HG02642 (cell line): ENCODE data around the gene DAP.
"Not testable (repeated sequence)": the region's sequence is repeated elsewhere in the genome, so short reads cannot be mapped to it uniquely, and the experiment has no call there.

Source experiments
- ATAC-seq: cut with Tn5 transposase; IDR thresholded peaks from one replicate; pipeline ENCODE4 v1.9.1; 2021; ENCODE audit warnings: mild to moderate bottlenecking; ENCODE audit not compliant: unreplicated experiment, poor library complexity

Gene DAP

DNA sequence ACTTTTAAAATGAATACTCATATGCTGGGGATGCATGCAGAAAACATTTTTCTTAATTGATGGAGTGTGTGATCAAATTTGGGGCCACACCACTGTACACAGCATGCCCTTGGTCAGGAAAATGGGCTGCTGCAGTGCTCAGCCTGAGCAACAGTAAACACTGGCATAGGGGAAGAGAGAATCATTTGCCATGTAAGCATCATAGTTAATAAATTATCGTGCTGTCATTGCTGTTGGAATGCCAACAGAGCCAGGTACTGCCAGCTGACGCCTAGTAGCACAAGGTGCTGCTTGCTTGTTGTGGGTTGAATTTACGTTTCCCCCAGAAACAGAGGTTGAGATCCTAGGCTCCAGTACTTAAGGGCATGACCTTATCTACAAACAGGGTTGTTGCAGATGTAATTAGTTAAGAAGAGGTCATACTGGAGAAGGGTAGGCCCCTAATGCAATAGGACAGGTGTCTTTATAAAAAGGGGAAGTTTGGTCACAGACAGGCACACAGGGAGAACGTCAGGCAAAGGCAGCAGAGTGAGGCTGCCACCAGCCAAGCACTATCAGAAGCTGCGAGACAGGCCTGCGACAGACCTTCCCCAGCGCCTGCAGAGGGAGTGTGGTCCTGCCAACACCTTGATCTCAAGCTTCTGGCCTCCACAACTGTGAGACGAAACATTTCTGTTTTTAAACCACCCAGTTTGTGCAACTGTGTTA is 25.3 kb downstream of the DAP start:
- ATAC-seq, result peak; percentile 79

DNA sequence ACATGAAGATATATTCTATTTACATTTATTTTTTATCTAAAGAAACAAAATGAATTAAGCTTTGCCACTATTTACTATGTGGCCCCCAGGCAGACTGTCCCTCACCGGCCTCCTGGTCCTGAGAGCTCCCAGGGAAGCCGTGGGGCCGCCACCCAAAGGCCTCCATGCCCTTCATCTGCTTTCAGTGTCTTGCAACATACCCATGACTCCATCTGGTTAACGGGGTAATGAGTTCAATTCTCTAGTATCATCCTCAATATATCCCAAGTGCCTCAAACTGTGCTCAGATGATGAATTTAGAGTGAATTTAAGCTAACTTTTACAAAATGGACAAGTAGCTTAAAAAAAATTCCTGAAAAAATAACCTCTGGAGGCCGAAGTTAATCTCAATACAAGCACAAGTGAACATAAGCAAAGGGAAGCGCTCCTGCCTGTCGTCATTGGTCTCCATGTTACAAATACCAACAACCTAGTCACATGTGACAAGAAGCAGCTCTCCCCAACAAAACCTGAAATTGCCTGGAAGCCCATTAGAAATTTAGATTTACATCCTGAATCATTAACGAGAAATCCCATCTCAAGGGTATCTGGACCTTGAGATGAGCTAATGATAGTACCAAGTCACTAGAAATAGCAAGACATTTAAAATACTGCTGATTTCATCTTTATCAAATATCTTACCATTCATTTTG is 26.1 kb downstream of the DAP start:
- no peak for ATAC-seq

DNA sequence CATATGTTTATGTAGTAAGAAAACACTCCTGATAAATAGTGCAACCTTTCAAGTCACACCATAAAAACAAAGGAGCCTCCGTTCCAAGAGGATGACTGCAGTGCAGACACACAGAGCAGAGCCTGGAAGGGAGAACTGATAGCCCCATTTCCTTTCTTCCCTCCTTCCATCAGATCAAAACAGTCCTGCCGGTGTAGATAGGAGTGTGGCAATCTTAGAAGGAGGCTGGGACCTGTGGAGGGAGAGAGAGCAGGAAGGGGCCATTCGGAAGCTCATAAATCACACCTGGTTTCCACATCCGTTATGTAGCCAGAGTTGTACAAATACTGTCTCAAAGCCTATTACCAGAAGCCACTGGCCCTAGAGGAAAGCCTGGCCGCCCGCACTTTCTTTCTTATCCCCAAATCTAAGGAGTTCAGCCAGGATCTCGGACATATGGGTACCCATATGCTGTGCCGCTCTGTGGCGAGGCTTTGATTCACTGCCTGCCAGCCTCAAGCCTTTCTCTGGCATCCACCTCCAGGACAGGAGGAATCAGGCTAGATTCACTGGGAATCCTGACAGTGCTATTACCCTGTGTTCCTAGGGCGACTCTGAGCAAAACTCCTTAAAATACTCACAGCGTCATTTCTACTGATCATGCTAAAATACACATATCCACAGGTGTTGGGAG is 26.9 kb downstream of the DAP start:
- no peak for ATAC-seq

DNA sequence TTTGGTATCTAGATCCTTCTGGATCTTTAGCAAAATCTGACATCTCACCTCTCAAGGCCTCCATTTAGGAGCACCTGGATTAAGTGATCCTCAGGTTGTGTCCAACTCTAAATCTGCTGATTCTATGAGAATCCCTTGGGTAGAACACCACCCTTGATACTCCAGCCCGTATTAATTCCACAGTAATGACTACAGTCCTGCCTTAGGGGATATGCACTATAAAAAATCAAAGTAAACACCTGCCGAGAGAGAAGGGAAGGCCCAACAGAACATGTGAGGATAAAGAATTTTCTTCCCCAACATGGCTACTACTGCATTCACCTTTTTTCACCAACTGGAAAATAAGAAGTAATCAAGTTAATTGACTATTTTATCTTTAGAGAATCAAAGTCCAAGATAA is 27.6 kb downstream of the DAP start:
- no peak for ATAC-seq

DNA sequence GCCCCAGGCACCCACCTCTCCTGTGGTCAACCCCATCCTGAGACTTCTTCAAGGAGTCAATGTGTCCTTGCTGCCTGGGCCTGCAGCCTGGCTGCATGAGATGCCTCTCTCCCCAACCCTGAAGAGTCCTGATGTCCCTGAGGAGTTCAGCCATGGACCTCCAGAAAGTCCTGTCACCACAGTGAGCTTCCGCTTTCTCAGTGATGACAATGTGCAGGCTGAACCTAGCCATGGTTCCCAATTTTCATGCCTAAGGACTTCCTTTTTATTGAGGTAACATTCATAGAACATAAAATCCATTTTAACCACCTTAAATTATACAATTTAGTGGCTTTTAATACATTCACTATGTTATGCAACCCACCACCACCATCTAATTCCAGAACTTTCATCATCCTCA is 29.1 kb downstream of the DAP start:
- ATAC-seq, result no peak

DNA sequence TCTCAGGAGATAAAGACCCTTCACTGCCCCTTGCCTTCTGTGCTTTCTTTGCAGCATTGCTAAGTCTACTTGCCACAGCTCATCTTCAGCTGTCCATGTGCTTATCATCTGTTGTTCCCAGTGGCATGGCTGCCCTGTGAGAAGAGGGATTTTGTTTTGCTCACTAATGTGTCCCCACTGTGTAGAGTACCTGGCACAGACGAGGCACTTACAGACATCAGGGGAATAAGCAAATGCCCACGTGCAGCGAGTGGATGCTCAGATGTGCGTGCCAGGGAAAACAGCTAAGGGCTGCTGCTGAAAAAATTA is 31.0 kb downstream of the DAP start:
- no peak for ATAC-seq

DNA sequence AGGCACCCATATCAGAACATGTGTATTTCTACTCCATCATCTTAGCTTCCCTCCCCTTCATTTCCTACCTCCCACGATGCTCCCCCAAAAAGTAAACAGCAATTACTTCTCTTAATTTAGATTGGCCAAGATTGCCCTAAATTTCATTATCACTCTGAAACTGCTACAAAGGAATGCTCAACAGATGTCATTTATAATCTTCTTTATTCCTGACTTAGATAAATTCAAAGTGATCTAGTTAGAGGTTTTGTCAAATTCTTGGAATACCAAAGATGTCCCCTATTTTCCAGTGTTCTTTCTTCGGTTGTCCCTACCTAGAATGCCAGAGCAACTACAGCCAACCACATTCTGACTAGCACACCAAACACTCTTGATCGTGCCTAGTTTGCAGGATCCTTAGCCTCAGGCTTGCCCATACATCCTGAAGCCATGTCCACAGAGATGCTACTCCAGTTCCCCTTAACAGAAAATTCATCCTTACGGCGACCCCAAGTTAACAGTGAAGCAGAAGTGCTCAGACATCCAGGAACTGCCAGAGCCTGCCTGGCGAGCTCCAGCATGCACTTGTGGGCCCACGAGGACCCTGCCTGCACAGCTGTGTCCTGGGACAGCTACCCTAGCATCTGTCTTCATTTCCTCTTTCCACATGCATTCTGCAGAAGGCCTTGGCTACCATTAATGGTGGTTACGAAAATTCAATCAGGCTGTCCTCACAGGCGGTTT is 31.6 kb downstream of the DAP start:
- no peak for ATAC-seq

DNA sequence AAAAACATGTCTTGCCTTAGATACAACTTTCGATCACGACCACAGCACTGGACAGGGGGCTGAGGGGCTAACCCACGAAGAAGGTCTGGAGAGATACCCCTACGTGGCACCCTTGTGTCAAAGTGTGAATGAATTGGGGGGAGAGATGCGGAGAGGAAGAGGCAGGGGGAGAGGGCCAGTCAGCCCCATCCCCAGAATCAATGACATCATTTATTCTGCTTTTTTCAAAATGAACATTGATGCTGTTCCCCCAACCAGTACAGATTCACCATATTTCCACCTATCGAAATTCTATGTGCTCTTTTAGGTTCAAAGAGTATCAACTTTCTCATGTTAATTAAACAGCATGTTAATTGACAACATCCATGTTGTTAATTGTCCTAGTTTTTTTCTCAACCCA is 32.4 kb downstream of the DAP start:
- ATAC-seq, result no peak

DNA sequence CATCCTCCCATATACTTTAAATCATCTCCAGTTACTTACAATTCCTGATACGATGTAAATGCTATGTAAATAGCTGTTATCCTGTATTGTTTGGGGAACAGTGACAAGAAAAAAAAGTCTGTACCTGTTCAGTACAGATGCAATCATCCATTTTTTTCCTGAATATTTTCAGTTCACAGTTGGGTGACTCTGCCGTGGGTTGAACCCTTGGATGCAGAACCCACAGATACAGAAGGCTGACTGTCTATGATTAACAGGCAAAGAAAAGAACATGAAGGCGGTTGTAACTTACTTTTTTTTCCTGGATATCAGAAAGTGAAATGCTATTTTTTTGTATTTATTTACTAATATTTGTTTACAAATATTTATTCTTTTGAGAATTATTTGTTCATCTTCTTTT is 33.2 kb downstream of the DAP start:
- no peak for ATAC-seq

DNA sequence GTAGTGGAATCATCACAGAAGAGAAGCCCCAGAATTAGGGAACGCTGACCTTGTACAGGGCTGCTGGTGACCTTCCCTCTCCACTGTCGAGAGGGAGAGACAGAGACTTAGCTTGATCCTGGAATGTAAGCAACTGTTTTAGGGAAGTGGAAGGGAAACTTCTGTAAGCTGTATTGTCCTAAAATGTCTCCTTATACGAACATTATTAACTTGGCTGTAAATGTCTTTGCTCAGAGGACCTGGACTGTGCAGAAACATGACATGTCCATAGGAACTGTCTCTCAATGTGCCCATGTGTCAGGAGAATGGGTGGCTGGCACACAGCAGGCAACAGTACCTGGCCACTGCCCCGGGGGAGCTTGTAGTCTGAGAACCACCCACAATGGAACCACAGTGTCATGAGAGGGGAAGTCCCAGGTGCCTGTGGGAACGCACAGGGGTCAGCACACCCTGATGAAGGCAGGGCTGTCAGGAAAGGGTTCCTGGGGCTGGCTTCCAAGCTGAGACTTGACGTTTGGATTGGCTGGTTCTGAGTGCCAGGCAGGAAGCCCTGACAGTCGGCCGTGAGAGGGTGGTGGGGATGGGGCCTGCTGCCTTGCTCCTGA is 34.0 kb downstream of the DAP start:
- peak; percentile 93 for ATAC-seq

DNA sequence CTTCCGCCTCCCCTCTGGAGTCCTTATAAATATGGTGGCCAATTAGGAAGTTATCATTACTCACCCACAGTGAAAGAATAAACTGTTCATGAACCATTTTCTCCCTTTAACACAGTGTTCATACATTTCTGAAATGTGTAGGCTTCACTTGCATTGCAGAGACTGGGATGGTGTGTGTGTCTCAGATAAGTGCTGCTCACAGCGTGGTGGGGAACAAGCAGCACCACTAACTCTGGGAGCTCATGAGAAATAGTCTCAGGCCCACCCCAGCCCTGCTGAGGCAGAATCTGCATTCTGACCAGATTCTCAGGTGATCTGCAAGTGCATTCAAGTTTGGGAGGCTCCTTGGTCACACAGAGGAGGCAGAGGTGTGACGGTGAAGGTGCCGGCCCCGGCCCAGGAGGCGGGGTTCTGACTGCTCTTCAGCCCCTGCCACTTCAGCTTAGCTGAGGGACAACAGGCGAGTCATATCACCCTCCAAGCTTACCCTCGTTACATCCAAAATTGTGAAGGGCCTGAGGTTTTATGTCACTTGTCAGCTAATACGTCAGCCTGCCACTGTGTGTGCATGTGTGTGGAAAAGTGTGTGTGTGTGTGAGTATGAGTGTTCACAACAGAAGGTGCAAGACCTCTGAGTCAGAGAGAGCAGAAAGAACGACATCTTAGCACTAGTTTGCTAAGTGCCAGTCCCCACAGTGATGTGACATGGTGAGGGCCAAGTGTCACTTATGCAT is 34.7 kb downstream of the DAP start:
- peak; percentile 8 for ATAC-seq

DNA sequence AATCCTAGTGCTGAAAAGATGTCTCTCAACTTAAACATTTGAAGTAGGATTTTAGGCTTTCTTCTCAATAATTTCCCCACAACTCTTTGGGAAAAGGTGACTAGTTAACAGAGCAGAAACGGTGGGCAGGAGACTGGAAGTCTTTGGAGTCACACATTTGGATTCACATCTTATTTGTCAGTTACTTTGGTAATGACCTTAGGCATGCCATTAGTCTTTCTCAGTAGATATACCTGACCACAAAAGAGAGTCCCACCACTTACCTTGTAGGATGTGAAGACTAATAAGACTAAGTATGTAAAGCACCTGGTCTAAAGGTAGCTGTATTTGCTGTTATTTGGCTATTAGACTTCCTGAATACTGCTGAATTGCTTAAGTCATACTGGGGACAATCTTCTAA is 35.4 kb downstream of the DAP start:
- no peak for ATAC-seq

DNA sequence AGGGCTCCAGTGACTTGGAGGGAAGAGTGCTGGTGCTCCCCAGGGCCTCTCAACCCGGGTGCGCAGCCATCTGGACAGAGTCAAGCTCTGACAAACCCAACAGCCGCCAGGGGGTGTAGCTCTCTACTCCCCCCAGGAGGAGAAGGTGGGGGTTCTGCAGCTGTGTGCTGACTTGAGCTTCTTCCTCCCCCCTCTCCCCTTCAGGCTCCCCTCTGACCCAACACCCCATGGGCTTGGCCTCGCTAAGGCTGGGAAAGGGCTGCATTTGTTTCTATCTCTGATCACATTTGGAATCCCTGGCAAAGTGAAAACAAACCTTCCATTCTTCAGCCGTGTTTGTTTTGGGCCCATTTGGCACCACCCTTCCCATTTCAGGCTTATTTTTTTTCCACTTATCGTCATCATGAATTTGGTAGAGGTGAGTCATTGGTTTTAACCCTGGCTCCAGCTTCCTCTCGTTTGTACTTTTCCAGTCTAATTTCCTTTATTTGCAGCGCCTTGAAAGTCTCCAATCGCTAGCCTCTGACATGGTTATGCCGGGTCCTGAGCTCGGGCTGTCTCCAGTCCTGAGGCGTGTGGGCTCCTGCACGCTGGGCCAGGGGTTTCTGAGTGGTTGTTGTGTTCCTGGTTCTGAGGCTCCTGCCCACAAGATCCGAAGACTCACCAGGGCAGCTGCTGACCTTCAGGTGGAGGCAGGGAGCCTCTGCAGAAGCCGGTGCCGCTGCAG is 36.1 kb downstream of the DAP start:
- no peak for ATAC-seq

DNA sequence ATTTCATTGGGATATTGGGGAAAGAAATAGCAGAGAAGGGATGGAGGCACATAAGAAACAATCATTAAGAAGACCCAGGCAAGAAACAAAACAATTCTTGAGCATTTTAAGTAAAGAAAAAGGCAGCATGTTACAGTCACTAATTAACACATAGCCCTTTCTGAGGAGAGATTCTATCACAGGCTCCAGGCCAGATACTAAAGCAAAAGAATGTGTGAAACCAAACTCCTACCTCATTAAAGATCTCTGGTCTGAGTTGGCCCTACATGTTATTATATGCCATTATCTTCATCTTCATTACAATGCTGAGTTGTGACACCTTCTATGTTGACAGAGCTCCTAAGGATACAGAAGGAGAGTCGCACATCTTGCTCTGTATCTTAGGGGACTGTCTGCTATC is 37.5 kb downstream of the DAP start:
- ATAC-seq, result no peak

DNA sequence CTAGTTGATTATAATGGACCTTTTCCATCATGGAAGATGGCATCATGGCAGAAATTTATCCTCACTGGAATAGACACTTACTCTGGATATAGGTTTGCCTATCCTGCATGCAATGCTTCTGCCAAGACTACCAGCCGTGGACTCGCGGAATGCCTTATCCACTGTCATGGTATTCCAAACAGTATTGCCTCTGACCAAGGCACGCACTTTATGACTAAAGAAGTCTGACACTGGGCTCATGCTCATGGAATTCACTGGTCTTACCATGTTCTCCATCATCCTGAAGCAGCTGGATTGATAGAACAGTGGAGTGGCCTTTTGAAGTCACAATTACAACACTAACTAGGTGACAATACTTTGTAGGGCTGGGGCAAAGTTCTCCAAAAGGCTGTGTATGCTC is 40.3 kb downstream of the DAP start:
- ATAC-seq, result not testable (repeated sequence)

DNA sequence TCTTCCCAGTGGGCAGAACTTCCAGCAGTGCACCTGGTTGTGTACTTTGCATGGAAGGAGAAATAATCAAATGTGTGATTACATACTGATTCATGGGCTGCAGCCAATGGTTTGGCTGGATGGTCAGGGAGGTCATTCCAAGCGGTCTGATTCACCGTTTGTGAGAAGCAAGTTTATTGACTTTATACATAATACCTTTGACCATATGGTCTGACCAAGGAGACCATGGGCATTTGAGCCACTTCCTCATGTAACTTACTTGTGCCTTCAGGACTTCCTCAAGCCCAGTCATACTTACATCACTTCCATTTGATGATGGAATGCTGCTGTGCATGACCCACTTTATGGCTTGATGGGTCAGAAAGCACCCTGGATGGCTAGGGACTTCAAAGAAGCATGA is 41.1 kb downstream of the DAP start:
- no peak for ATAC-seq

DNA sequence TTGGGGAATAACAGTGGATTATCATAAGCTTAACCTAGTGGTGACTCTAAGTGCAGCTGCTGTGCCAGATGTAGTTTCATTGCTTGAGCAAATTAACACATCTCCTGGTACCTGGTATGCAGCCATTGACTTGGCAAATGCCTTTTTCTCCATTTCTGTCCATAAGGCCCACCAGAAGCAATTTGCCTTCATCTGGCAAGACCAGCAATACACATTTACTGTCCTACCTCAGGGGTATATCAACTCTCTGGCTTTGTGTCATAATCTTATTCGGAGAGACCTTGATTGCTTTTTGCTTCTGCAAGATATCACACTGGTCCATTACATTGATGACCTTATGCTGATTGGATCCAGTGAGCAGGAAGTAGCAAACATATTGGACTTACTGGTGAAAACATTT is 42.4 kb downstream of the DAP start:
- ATAC-seq, result not testable (repeated sequence)

DNA sequence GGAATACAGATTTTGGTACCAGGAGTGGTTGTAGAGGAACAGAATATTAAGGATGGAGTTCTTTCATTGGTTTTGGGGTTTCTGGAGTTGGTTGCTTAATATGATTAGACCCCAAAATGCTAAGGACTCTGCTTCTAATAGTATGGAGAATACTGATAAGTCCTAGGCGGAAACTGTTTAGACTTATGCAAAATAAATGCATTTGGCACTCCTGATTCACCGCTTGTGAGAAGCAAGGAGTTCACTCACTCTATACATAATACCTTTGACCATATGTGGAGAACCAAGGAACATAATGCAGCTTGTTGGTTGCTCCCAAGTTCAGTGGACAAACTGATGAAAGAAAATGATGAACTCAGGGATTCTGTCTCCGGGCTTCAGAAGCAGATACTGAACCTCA is 44.2 kb downstream of the DAP start:
- ATAC-seq, result not testable (repeated sequence)

DNA sequence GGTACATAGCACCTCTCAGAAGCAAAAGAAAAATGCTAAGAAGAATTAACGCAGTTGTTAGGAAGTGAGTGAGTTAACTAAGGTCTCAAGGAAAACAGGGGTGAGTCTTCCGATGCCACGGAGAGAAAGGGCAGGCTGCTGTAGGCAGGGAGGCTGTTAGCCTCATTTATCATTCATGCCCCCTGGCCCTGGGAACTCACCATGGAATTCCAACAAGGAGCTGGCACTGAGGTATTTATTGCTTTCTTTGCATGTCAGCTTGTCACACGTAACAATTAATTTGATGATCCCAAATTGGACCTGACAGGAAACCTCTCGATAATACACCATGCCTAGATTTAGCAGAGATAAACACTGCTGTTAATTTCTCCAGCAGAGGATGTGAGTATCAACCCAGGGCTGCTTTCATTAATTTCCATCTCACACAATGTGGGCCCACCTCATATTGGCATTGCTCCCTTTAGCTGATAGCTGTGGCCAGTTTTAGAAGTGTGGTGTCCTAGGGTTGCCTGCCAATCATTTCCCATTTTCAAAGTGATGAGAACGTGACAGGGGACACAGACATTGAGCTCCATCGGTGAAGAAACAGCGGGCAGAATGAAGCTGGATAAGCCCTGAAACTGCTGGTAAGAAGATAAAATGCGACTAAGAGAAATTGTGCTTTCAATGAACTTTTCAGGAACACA is 45.3 kb downstream of the DAP start:
- ATAC-seq, result no peak
